Right atrium auricular region (tissue), 2 donors: ENCODE data around the gene PLEKHG7. TPM values are rescaled to one million over a fixed set of nuclear protein-coding genes. Genes with fewer than 3 reads are reported as not detected.
"Not testable (repeated sequence)": the region's sequence is repeated elsewhere in the genome, so short reads cannot be mapped to it uniquely, and the experiment has no call there.

ENCODE experiments used
- DNase-seq: peaks from one replicate; pipeline ENCODE4 v3.0.0-alpha.2; 2019; ENCODE audit warnings: low spot score
- H3K27ac ChIP-seq, 2 donors: fragments of 200-600 bp; sonication (generic); 1 replicate in 1 of 2; 2 replicates in 1 of 2; pipeline ENCODE4 v1.5.1; 2016 to 2019
- H3K27me3 ChIP-seq, 2 donors: fragments of 200-600 bp; sonication (generic); one replicate each; pipeline versions ENCODE4 v1.5.1 to v1.6.0; 2017 to 2019
- H3K36me3 ChIP-seq: fragments of 200-600 bp; sonication (generic); one replicate; pipeline ENCODE4 v1.5.1; 2016
- H3K4me1 ChIP-seq, 2 donors: fragments of 200-600 bp; sonication (generic); one replicate each; pipeline versions ENCODE4 v1.5.1 to v1.6.0; 2017 to 2019
- H3K4me3 ChIP-seq, 2 donors: fragments of 200-600 bp; sonication (generic); 1 replicate in 1 of 2; 2 replicates in 1 of 2; pipeline ENCODE4 v1.5.1; 2017 to 2019; ENCODE audit warnings: mild to moderate bottlenecking in 1 of 2, moderate library complexity in 1 of 2
- H3K9me3 ChIP-seq, 2 donors: fragments of 200-600 bp; sonication (generic); one replicate each; pipeline ENCODE4 v1.5.1; 2019
- CTCF ChIP-seq, 2 donors: fragments of 200-600 bp; sonication (generic); IDR thresholded peaks; one replicate each; pipeline ENCODE4 v1.5.1; 2019; ENCODE audit warnings: antibody characterized with exemption in 2 of 2
- total RNA-seq, 2 donors: library from RNA; depleted of rRNA; stranded (reverse); fragments of >200 nt; gene quantifications; one replicate each; pipeline ENCODE4 v1.1.0, GENCODE V29; 2016

PLEKHG7 gene
- total RNA-seq = not detected

GRCh38 chr12:92702754-92703679 is at the start of gene PLEKHG7:
Gene PLEKHG7 (plus strand): TSS chr12:92702989. CDS start chr12:92706632, 3,643 bp downstream.
- Histone ChIP-seq H3K9me3 (no peaks in the 10 kb centered on the region), H3K27ac (no peak within 1 kb of the TSS), H3K4me1 (no peaks in the 10 kb centered on the region), H3K36me3 (no peaks in the 10 kb centered on the region), H3K27me3 (no peaks in the 10 kb centered on the region), H3K4me3 (no peak within 1 kb of the TSS)
- DNase-seq = no peak
- no peak for TF ChIP-seq CTCF (IDR thresholded peaks at IDR 0.05)

GRCh38 chr12:92654256-92654655 is 48.5 kb upstream of the PLEKHG7 start:
- H3K9me3 ChIP-seq, H3K27ac ChIP-seq, DNase-seq, H3K4me3 ChIP-seq, H3K36me3 ChIP-seq, H3K4me1 ChIP-seq, H3K27me3 ChIP-seq: not testable (repeated sequence)

- no peak overlapping the region for H3K4me3 ChIP-seq
- no peak overlapping the region for H3K27ac ChIP-seq
- H3K27me3 ChIP-seq = no peaks in the 10 kb centered on the region
- no peak for DNase-seq
- H3K4me1 ChIP-seq = no peaks in the 10 kb centered on the region
- no peak for TF ChIP-seq CTCF (IDR thresholded peaks at IDR 0.05)
- H3K36me3 ChIP-seq = no peaks in the 10 kb centered on the region
- no peaks in the 10 kb centered on the region for H3K9me3 ChIP-seq
Measured at GRCh38 chr12:92654929-92655328, 47.9 kb upstream of the PLEKHG7 start.

- H3K9me3 ChIP-seq = no peaks in the 10 kb centered on the region
- H3K36me3 ChIP-seq = no peaks in the 10 kb centered on the region
- no peaks in the 10 kb centered on the region for H3K4me1 ChIP-seq
- H3K27me3 ChIP-seq = no peaks in the 10 kb centered on the region
- no peak for TF ChIP-seq CTCF (IDR thresholded peaks at IDR 0.05)
- H3K27ac ChIP-seq = no peak overlapping the region
- DNase-seq = no peak
- no peak overlapping the region for H3K4me3 ChIP-seq
Measured at GRCh38 chr12:92656911-92657310, 45.9 kb upstream of the PLEKHG7 start.

GRCh38 chr12:92657770-92658169 is 45.0 kb upstream of the PLEKHG7 start:
- no peak for DNase-seq
- TF ChIP-seq CTCF (IDR thresholded peaks at IDR 0.05) = no peak
- H3K9me3 ChIP-seq = no peaks in the 10 kb centered on the region
- no peaks in the 10 kb centered on the region for H3K4me1 ChIP-seq
- H3K27me3 ChIP-seq = no peaks in the 10 kb centered on the region
- H3K27ac ChIP-seq = no peak overlapping the region
- no peak overlapping the region for H3K4me3 ChIP-seq
- no peaks in the 10 kb centered on the region for H3K36me3 ChIP-seq

- H3K4me3 ChIP-seq = no peak overlapping the region
- H3K4me1 ChIP-seq = no peaks in the 10 kb centered on the region
- H3K27ac ChIP-seq = no peak overlapping the region
- no peak for DNase-seq
- no peaks in the 10 kb centered on the region for H3K27me3 ChIP-seq
- TF ChIP-seq CTCF (IDR thresholded peaks at IDR 0.05) = no peak
- H3K9me3 ChIP-seq = no peaks in the 10 kb centered on the region
- H3K36me3 ChIP-seq = no peaks in the 10 kb centered on the region
Measured at GRCh38 chr12:92658611-92659010, 44.2 kb upstream of the PLEKHG7 start.
